Ectodermal cell (in vitro differentiated cells): Measurements from ENCODE around the gene HCN2.

Experiments
- H3K27ac ChIP-seq: 2 replicates; pipeline ENCODE4 v1.7.0; 2013; ENCODE audit warnings: mild to moderate bottlenecking, low read depth, low read length; ENCODE audit not compliant: insufficient read depth, poor library complexity, severe bottlenecking
- H3K27me3 ChIP-seq: 2 replicates; pipeline ENCODE4 v1.7.0; 2013; ENCODE audit warnings: mild to moderate bottlenecking, low read length; ENCODE audit not compliant: insufficient read depth, control insufficient read depth, poor library complexity, severe bottlenecking
- H3K36me3 ChIP-seq: one replicate; pipeline ENCODE4 v1.7.0; 2013; ENCODE audit warnings: low read length; ENCODE audit not compliant: control insufficient read depth, insufficient read depth
- H3K4me1 ChIP-seq: one replicate; pipeline ENCODE4 v1.7.0; 2013; ENCODE audit warnings: low read length; ENCODE audit not compliant: control insufficient read depth, insufficient read depth
- H3K4me3 ChIP-seq: 2 replicates; pipeline ENCODE4 v1.7.0; 2013; ENCODE audit warnings: low read depth, low read length, control low read depth; ENCODE audit not compliant: insufficient read depth
- H3K9me3 ChIP-seq: 2 replicates; pipeline ENCODE4 v1.7.0; 2013; ENCODE audit warnings: mild to moderate bottlenecking, low read length, moderate library complexity; ENCODE audit not compliant: control insufficient read depth
- WGBS, 2 experiments: methylation state at CpG; one replicate each; pipeline ENCODE4 v1.1.7; 2013; ENCODE audit warnings: missing lambda C conversion rate in 2 of 2; 5-methylcytosine and 5-hydroxymethylcytosine counted together

Gene HCN2

DNA sequence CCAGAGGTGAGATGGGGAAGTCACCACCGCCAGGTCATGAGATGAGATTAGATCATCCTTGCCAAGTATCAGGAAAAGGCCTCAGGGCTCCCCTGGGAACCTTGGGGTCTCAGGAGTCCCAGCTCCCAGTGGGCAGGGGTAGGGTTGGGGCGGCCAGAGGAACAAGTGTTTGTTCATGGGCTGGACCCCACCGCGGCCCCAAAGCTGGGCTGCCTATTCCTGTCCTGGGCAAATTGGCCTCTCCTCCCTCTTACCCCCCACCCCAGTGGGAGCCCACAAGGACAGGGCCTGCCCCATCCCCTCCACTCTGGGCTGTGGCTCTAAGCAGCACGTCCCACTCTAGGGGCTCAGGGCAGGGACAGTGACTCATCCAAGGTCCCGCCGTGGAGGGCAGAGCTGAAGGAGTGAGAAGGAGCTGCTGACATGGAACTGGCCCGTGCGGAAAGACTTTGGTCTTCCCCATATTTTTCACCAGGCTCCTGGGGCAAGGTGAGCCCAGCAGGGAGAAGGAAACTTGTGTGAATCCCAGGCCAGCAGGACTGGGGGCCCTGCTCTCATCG lies 4.0 kb upstream of the HCN2 start:
- Histone ChIP-seq H3K36me3 (peaks cover 14% of the 10 kb centered on the region), H3K27ac (no peak overlapping the region), H3K4me1 (no peaks in the 10 kb centered on the region), H3K27me3 (peaks cover 25% of the 10 kb centered on the region), H3K9me3 (no peaks in the 10 kb centered on the region), H3K4me3 (no peak overlapping the region)
- WGBS, 2 experiments: 75 to 84% methylated on average over 10 of the region's 10 CpGs

GRCh38 chr19:588093-588740 lies 1.5 kb upstream of the HCN2 start:
- Histone ChIP-seq H3K27ac (no peak overlapping the region), H3K27me3 (peaks cover 51% of the 10 kb centered on the region)
- WGBS, 2 experiments: 18 to 19% methylated on average over 41 of the region's 41 CpGs

DNA sequence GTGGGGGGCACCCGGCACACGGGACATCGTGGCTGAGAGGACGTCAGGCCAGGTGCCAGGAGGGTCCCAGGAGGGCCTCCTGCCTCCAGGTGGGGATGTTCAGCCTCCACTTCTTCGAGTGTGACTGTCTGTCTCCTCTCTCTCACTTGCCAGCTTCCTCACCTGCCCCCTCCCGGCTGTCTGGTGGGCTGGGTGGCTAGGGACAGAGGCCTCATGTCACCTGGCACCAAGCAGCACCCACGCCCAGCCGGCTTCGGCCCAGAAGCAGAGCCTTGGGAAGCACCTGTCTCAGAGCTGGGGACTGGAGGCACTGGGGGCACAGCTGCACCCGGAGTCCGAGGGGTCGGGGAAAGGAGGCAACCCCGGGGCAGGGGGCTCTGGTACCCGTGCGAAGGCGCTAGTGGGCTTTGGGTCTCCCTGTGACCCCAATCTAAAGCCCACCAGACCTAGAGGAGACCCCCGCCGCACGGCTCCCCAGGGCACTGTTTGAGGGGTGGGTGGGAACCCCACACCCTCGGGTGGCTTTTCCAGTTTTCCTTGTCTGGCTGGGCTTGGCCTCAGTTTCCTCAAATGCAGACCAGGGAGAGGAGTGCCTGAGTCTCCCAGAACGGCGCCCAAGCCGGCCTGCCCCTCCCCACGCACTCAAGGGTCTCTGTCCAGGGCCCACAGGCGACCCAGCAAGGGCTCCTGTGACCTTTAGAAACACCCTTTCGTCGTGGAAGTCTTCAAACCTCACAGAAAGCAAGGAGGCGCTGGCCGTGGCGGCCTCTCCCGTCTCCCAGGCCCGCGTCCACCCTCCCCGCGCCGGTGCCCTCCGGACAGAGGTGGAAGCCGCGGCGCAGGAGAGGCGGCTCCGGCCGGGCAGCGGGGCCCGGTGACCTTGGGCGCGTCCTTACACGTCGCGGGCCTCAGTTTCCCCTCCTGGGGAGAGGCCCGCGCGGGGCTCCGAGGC lies 664 bp upstream of the HCN2 start:
- WGBS, 2 experiments: 26% methylated on average over 54 of the region's 54 CpGs
- Histone ChIP-seq H3K27ac (no peak overlapping the region), H3K4me1 (no peaks in the 10 kb centered on the region), H3K27me3 (peaks cover 59% of the 10 kb centered on the region), H3K36me3 (no peaks in the 10 kb centered on the region), H3K9me3 (no peaks in the 10 kb centered on the region), H3K4me3 (no peak overlapping the region)

More at GRCh38 chr19:588093-588740, 1.5 kb upstream of the HCN2 start:
- Histone ChIP-seq H3K9me3 (no peaks in the 10 kb centered on the region), H3K36me3 (no peaks in the 10 kb centered on the region), H3K4me3 (no peak overlapping the region), H3K4me1 (no peaks in the 10 kb centered on the region)

GRCh38 chr19:590396-590745 lies 690 bp downstream of the HCN2 start:
- peaks cover 67% of the 10 kb centered on the region for H3K27me3 ChIP-seq
- no peak overlapping the region for H3K27ac ChIP-seq
- H3K9me3 ChIP-seq: no peaks in the 10 kb centered on the region
- H3K36me3 ChIP-seq: no peaks in the 10 kb centered on the region
- H3K4me1 ChIP-seq: no peaks in the 10 kb centered on the region
- WGBS, 2 experiments: 3% methylated on average over 50 of the region's 50 CpGs
- no peak overlapping the region for H3K4me3 ChIP-seq

DNA sequence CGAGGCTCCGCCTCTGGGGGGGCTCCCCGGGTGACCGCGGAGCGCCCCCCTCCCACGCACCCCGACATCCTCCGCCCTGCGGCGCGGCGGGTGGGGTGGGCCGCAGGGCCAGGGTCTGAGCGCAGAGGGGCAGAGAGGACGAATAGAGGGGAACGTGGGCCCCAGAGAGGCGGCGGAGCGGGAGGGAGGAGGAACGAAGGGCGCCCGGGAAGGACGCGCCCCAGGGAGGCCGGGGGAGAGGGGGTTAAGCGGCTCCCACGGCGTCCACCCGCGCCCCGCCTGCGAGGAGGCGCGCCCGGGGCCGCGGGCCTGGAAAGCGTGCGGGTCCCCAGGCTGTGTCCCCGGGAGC lies 1.0 kb downstream of the HCN2 start:
- Histone ChIP-seq H3K27ac (no peak overlapping the region), H3K27me3 (peaks cover 67% of the 10 kb centered on the region), H3K9me3 (no peaks in the 10 kb centered on the region), H3K36me3 (no peaks in the 10 kb centered on the region), H3K4me1 (no peaks in the 10 kb centered on the region), H3K4me3 (no peak overlapping the region)
- WGBS, 2 experiments: 15 to 17% methylated on average over 41 of the region's 41 CpGs

DNA sequence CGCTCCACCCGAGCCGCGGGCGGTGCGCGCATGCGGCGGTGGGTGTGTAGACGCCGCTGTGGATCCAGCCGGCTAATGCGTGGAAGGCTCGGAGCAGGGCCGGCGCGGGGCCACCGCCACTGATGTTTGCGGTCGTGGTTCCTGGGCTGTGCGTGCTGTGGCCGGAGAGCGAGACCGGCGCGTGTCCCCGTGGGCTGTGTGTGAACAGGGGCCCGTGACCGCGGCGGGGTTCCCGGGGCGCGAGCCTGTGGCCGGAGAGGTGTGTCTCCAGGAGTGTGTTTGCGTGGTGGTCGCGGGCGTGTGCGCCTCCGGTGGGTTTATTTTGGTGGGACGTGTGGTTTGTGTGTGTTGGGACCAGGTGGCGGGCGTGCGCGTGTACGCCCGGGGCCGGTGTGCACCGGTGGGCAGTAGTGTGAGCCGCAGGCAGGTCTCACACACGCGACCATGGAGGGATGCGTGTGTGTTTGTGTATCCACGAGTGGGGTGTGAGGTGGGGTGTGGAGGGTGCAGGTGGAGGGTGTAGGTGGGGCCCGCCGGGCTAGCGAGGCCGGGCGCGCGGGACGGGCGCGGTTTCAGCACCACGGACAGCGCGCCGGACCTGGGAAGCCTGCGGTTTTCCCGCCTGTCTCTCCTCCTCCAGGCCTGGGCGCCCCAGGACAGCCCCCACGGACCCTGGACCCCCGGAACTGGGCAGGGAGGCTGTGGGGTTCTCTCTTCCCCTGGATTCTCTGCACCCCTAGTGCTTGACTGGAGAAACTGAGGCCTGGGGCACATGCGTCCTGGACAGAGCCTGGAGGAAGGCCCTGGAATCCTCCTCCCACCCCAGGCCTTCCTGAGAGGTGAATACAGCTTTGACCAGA lies 1.6 kb downstream of the HCN2 start:
- H3K27me3 ChIP-seq: peaks cover 67% of the 10 kb centered on the region
- H3K9me3 ChIP-seq: no peaks in the 10 kb centered on the region
- 37 to 39% methylated on average over 75 of the region's 75 CpGs for WGBS, 2 experiments
- no peak overlapping the region for H3K4me3 ChIP-seq
- no peak overlapping the region for H3K27ac ChIP-seq
- H3K36me3 ChIP-seq: no peaks in the 10 kb centered on the region
- no peaks in the 10 kb centered on the region for H3K4me1 ChIP-seq

DNA sequence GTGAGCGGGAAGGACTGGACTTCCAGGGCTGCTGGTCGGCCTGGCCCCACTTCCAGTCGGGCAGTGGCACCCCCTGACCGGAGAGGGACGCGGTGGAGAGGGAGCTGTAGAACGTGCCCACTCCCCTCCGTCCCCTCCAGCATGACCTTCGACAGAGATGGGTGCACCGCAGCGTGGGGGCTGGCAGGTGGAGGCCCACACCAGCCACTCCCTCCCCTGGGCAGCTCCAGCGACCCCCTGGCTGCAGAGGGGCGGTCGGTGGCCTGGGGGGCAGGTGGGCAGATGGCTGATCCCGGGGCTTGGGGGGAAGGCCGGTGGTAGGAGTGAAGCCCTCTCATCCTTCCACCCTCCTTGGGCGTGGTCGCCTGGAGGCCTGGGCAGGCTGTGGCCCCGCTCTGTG lies 2.4 kb downstream of the HCN2 start:
- Histone ChIP-seq H3K4me1 (no peaks in the 10 kb centered on the region), H3K36me3 (no peaks in the 10 kb centered on the region), H3K27me3 (peaks cover 67% of the 10 kb centered on the region), H3K27ac (no peak overlapping the region), H3K4me3 (no peak overlapping the region), H3K9me3 (no peaks in the 10 kb centered on the region)
- WGBS, 2 experiments: 86 to 88% methylated on average over 19 of the region's 19 CpGs

- Histone ChIP-seq H3K4me3 (no peak overlapping the region), H3K27me3 (peaks cover 62% of the 10 kb centered on the region), H3K4me1 (no peaks in the 10 kb centered on the region), H3K9me3 (no peaks in the 10 kb centered on the region), H3K27ac (no peak overlapping the region), H3K36me3 (no peaks in the 10 kb centered on the region)
- WGBS, 2 experiments: 88 to 92% methylated on average over 18 of the region's 18 CpGs
Observed at GRCh38 chr19:593055-593454, 3.4 kb downstream of the HCN2 start.

- H3K4me3 ChIP-seq: no peak overlapping the region
- no peaks in the 10 kb centered on the region for H3K9me3 ChIP-seq
- 83 to 84% methylated on average over 9 of the region's 9 CpGs for WGBS, 2 experiments
- no peak overlapping the region for H3K27ac ChIP-seq
- peaks cover 57% of the 10 kb centered on the region for H3K27me3 ChIP-seq
- H3K4me1 ChIP-seq: no peaks in the 10 kb centered on the region
- H3K36me3 ChIP-seq: no peaks in the 10 kb centered on the region
Observed at GRCh38 chr19:593505-593904, 3.8 kb downstream of the HCN2 start.
